NCI-H2196 treated with DMSO at 0.1 percent for 48 hours (cell line): Measurements from ENCODE around the gene FUT9.

Experiments
- DNase-seq: peaks from one replicate; lab custom pipeline; 2025; ENCODE audit not compliant: unreplicated experiment; lab: John Stamatoyannopoulos, UW

FUT9 gene

GRCh38 chr6:96066376-96066775, 50.6 kb downstream of the FUT9 start:
- no peak for DNase-seq

- DNase-seq, result no peak
Observed at GRCh38 chr6:96073555-96073954, 57.8 kb downstream of the FUT9 start.

GRCh38 chr6:96074006-96074405, 58.2 kb downstream of the FUT9 start:
- DNase-seq, result no peak

- DNase-seq, result no peak
Observed at GRCh38 chr6:96075826-96076225, 60.1 kb downstream of the FUT9 start.

GRCh38 chr6:96086745-96087144, 71.0 kb downstream of the FUT9 start:
- no peak for DNase-seq

GRCh38 chr6:96089173-96089572, 73.4 kb downstream of the FUT9 start:
- DNase-seq, result no peak

- no peak for DNase-seq
Observed at GRCh38 chr6:96094077-96094476, 78.3 kb downstream of the FUT9 start.

- DNase-seq, result no peak
Observed at GRCh38 chr6:96099069-96099468, 83.3 kb downstream of the FUT9 start.

- no peak for DNase-seq
Observed at GRCh38 chr6:96101564-96101963, 85.8 kb downstream of the FUT9 start.

- DNase-seq, result no peak
Observed at GRCh38 chr6:96104910-96105309, 89.1 kb downstream of the FUT9 start.

- DNase-seq, result no peak
Observed at GRCh38 chr6:96110878-96111277, 95.1 kb downstream of the FUT9 start.

- DNase-seq, result no peak
Observed at GRCh38 chr6:96116674-96117073, 100.9 kb downstream of the FUT9 start.

- DNase-seq, result no peak
Observed at GRCh38 chr6:96124778-96125177, 109.0 kb downstream of the FUT9 start.

GRCh38 chr6:96138406-96138805, 122.6 kb downstream of the FUT9 start:
- no peak for DNase-seq

- DNase-seq, result no peak
Observed at GRCh38 chr6:96142142-96142541, 126.4 kb downstream of the FUT9 start.

- DNase-seq, result no peak
Observed at GRCh38 chr6:96150431-96150830, 134.7 kb downstream of the FUT9 start.

GRCh38 chr6:96151707-96152106, 135.9 kb downstream of the FUT9 start:
- DNase-seq, result no peak

- DNase-seq, result no peak
Observed at GRCh38 chr6:96152114-96152708, 136.4 kb downstream of the FUT9 start.

GRCh38 chr6:96153775-96154174, 138.0 kb downstream of the FUT9 start:
- no peak for DNase-seq

GRCh38 chr6:96156425-96156824, 140.7 kb downstream of the FUT9 start:
- no peak for DNase-seq

- no peak for DNase-seq
Observed at GRCh38 chr6:96157018-96157565, 141.3 kb downstream of the FUT9 start.

GRCh38 chr6:96162711-96163120, 146.9 kb downstream of the FUT9 start:
- DNase-seq, result no peak

- no peak for DNase-seq
Observed at GRCh38 chr6:96164802-96165201, 149.0 kb downstream of the FUT9 start.
